ENCODE data around the gene OBP2B. TPM values are rescaled to one million over a fixed set of nuclear protein-coding genes. Genes with fewer than 3 reads are reported as not detected.

The OBP2B gene
- total and polyA plus RNA-seq, 2 donors (not counting 1 experiment from before 2014, with no cell fraction given) = not detected

DNA sequence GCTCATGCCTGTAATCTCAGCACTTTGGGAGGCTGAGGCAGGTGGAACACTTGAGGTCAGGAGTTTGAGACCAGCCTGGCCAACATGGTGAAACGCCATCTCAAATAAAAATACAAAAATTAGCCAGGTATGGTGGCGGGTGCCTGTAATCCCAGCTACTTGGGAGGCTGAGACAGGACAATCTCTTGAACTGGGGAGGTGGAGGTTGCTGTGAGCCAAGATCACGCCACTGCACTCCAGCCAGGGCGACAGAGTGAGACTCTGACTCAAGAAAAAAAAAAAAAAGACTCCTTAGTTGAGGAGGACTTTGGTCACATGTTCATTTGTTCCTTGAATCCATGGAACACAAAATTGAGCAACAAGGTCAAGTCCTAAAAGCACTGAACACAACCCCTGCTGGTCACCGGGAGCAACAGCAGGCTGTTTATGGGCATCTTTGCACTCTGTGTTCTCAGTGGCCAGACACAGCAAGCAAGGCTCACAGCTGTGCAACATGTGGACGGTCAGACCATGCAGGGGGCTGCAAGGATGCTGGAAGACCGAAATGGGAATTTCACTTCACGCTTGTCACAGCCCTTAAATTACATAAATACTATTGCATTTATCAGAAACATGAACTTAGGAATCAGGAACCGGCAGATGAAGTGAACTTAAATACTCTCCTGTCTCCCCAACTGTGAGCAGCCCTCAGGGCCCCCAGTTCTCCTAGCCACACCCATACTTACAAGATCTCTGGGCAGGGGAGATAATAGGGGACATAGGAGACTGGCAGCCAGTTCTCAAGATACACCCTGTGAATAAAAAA lies 48.1 kb downstream of the OBP2B start:
- H3K4me3 ChIP-seq (replicated peaks in 1 of 4; ENCODE audit: control extremely low read depth in 1 of 4, insufficient read depth in 1 of 4, low read depth in 3 of 4, low read length in 4 of 4) = no peak overlapping the region
- H3K4me2 ChIP-seq (ENCODE audit: extremely low read depth, insufficient read depth, low read length) = no peak overlapping the region
- H4K20me1 ChIP-seq (ENCODE audit: control insufficient read depth, extremely low read depth, insufficient read depth, low read length) = no peaks in the 10 kb centered on the region
- H2AFZ ChIP-seq (ENCODE audit: low read length) = no peak overlapping the region
- no peaks in the 10 kb centered on the region for H3K36me3 ChIP-seq (ENCODE audit: control insufficient read depth, insufficient read depth, low read length)
- no peaks in the 10 kb centered on the region for H3K79me2 ChIP-seq (ENCODE audit: control insufficient read depth, insufficient read depth, low read length)
- H3K27me3 ChIP-seq (ENCODE audit: control insufficient read depth, insufficient read depth, low read length) = no peaks in the 10 kb centered on the region
- no peak overlapping the region for H3K27ac ChIP-seq (ENCODE audit: insufficient read depth, low read length)
- no peaks in the 10 kb centered on the region for H3K4me1 ChIP-seq (ENCODE audit: control insufficient read depth, extremely low read depth, insufficient read depth, low read length)
- H3K9ac ChIP-seq (ENCODE audit: insufficient read depth, low read length) = no peak overlapping the region
- no peak for TF ChIP-seq EZH2 (IDR thresholded peaks at IDR 0.05; ENCODE audit: low read length, missing control alignments)
- TF ChIP-seq CTCF (conservative IDR thresholded peaks at IDR 0.05 in 1 of 2, IDR thresholded peaks at IDR 0.05 in 1 of 2; ENCODE audit: low read depth in 1 of 2, low read length in 2 of 2) = peak; percentile 73 to 88
- no peaks in the 10 kb centered on the region for H3K9me3 ChIP-seq (ENCODE audit: control insufficient read depth, insufficient read depth, low read depth, low read length)
- DNase-seq (ENCODE audit: low read depth in 2 of 2) = peak; percentile 48 to 81

DNA sequence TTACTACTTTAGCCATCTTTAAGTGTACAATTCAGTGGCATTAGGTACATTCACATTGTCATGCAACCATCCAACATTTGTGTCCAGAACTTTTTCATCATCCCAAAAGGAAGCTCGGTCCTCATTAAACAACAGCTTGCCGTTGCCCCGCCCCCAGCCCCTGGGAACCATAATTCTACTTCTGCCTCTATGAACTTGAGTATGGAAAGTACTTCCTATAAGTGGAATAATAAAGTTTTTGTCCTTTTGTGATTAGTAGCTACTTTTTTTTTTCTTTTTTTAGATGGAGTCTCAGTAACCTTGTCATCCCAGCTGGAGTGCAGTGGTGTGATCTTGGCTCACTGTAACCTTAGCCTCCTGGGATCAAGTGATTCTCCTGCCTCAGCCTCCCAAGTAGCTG lies 50.4 kb downstream of the OBP2B start:
- Histone ChIP-seq H3K9ac (ENCODE audit: insufficient read depth, low read length) (no peak overlapping the region), H4K20me1 (ENCODE audit: control insufficient read depth, extremely low read depth, insufficient read depth, low read length) (no peaks in the 10 kb centered on the region), H3K79me2 (ENCODE audit: control insufficient read depth, insufficient read depth, low read length) (no peaks in the 10 kb centered on the region), H3K4me3 (replicated peaks in 1 of 4; ENCODE audit: control extremely low read depth in 1 of 4, insufficient read depth in 1 of 4, low read depth in 3 of 4, low read length in 4 of 4) (no peak overlapping the region), H2AFZ (ENCODE audit: low read length) (no peak overlapping the region), H3K4me1 (ENCODE audit: control insufficient read depth, extremely low read depth, insufficient read depth, low read length) (no peaks in the 10 kb centered on the region), H3K27me3 (ENCODE audit: control insufficient read depth, insufficient read depth, low read length) (no peaks in the 10 kb centered on the region), H3K4me2 (ENCODE audit: extremely low read depth, insufficient read depth, low read length) (no peak overlapping the region), H3K27ac (ENCODE audit: insufficient read depth, low read length) (no peak overlapping the region), H3K9me3 (ENCODE audit: control insufficient read depth, insufficient read depth, low read depth, low read length) (no peaks in the 10 kb centered on the region), H3K36me3 (ENCODE audit: control insufficient read depth, insufficient read depth, low read length) (no peaks in the 10 kb centered on the region)
- no peak for TF ChIP-seq CTCF (conservative IDR thresholded peaks at IDR 0.05 in 1 of 2, IDR thresholded peaks at IDR 0.05 in 1 of 2; ENCODE audit: low read depth in 1 of 2, low read length in 2 of 2)
- no peak for TF ChIP-seq EZH2 (IDR thresholded peaks at IDR 0.05; ENCODE audit: low read length, missing control alignments)
- DNase-seq (ENCODE audit: low read depth in 2 of 2) = no peak

Other genes starting within 250 kb of the OBP2B start
- under 0.01 TPM in 1 of 2 replicates, not detected in the other for gene GFI1B, start 230.6 kb downstream of the OBP2B start, total RNA-seq
- 0.02 and 0.06 TPM in 2 replicates for gene GFI1B, start 230.6 kb downstream of the OBP2B start, polyA plus RNA-seq
- gene GTF3C5, start 178.3 kb downstream of the OBP2B start, total RNA-seq = 32.4 TPM in 2 replicates
- 32.2 and 44.1 TPM in 2 replicates for gene GTF3C5, start 178.3 kb downstream of the OBP2B start, polyA plus RNA-seq
- gene CEL, start 147.3 kb downstream of the OBP2B start, total RNA-seq = under 0.01 and 0.33 TPM in 2 replicates
- gene CEL, start 147.3 kb downstream of the OBP2B start, polyA plus RNA-seq = 0.12 and 0.19 TPM in 2 replicates
- gene RALGDS, start 88.0 kb downstream of the OBP2B start, total RNA-seq = 16.2 and 23.6 TPM in 2 replicates
- gene RALGDS, start 88.0 kb downstream of the OBP2B start, polyA plus RNA-seq = 16.6 and 22.4 TPM in 2 replicates
- gene GBGT1, start 45.3 kb downstream of the OBP2B start, total RNA-seq = 3.3 and 4.1 TPM in 2 replicates
- 0.86 and 2.6 TPM in 2 replicates for gene GBGT1, start 45.3 kb downstream of the OBP2B start, polyA plus RNA-seq
- gene ABO, start 66.0 kb upstream of the OBP2B start, total RNA-seq = not detected in 2 replicates
- not detected in 2 replicates for gene ABO, start 66.0 kb upstream of the OBP2B start, polyA plus RNA-seq
- 6.7 and 8.3 TPM in 2 replicates for gene SURF6, start 126.9 kb upstream of the OBP2B start, total RNA-seq
- 3.9 and 4.8 TPM in 2 replicates for gene SURF6, start 126.9 kb upstream of the OBP2B start, polyA plus RNA-seq
- gene MED22, start 138.9 kb upstream of the OBP2B start, total RNA-seq = 12.8 and 17.8 TPM in 2 replicates
- 13.9 and 14.8 TPM in 2 replicates for gene MED22, start 138.9 kb upstream of the OBP2B start, polyA plus RNA-seq
- gene RPL7A, start 139.0 kb upstream of the OBP2B start, total RNA-seq = 1,820 and 2,853 TPM in 2 replicates
- gene RPL7A, start 139.0 kb upstream of the OBP2B start, polyA plus RNA-seq = 2,991 and 3,227 TPM in 2 replicates
- gene SURF1, start 147.2 kb upstream of the OBP2B start, total RNA-seq = 22.6 and 27.9 TPM in 2 replicates
- 31.7 and 36.8 TPM in 2 replicates for gene SURF1, start 147.2 kb upstream of the OBP2B start, polyA plus RNA-seq
- gene SURF2, start 147.3 kb upstream of the OBP2B start, total RNA-seq = 13.9 and 20.3 TPM in 2 replicates
- 11.2 and 16.5 TPM in 2 replicates for gene SURF2, start 147.3 kb upstream of the OBP2B start, polyA plus RNA-seq
- gene SURF4, start 166.8 kb upstream of the OBP2B start, total RNA-seq = 295 and 338 TPM in 2 replicates
- gene SURF4, start 166.8 kb upstream of the OBP2B start, polyA plus RNA-seq = 358 and 384 TPM in 2 replicates
- gene STKLD1, start 167.1 kb upstream of the OBP2B start, total RNA-seq = 0.51 and 0.99 TPM in 2 replicates
- gene STKLD1, start 167.1 kb upstream of the OBP2B start, polyA plus RNA-seq = 0.62 and 0.79 TPM in 2 replicates
- gene REXO4, start 208.8 kb upstream of the OBP2B start, total RNA-seq = 21.1 and 21.3 TPM in 2 replicates
- 16.6 and 17.2 TPM in 2 replicates for gene REXO4, start 208.8 kb upstream of the OBP2B start, polyA plus RNA-seq
- 2.3 and 3.1 TPM in 2 replicates for gene ADAMTS13, start 213.1 kb upstream of the OBP2B start, total RNA-seq
- gene ADAMTS13, start 213.1 kb upstream of the OBP2B start, polyA plus RNA-seq = 0.45 and 0.78 TPM in 2 replicates